ENCODE measurements around the gene IL1RN.

Gene IL1RN

GRCh38 chr2:113156278-113157117 is 29.1 kb downstream of the IL1RN start:
- Histone ChIP-seq H3F3A (ENCODE audit: insufficient read depth, low read length) (no peaks in the 10 kb centered on the region), H3K9me2 (replicated peaks; ENCODE audit: insufficient read depth, low read length) (no peaks in the 10 kb centered on the region), H3K4me1 (ENCODE audit: low read length) (peaks cover 4% of the 10 kb centered on the region; the same call in 1 of the 2 replicates), H3K9ac (ENCODE audit: low read length) (no peak overlapping the region), H2AFZ (ENCODE audit: low read length) (peak overlapping the region; percentile 87), H3K36me3 (replicated peaks; ENCODE audit: insufficient read depth, low read length) (no peaks in the 10 kb centered on the region), H3K4me2 (ENCODE audit: low read depth, low read length) (peak overlapping the region; percentile 53), H3K4me3 (ENCODE audit: low read length) (peak overlapping the region; percentile 39; the same call in 1 of the 2 replicates), H3K79me2 (ENCODE audit: low read length) (no peaks in the 10 kb centered on the region), H3K27me3 (replicated peaks; ENCODE audit: insufficient read depth, low read length) (no peaks in the 10 kb centered on the region), H3K27ac (ENCODE audit: low read length) (no peak overlapping the region), H4K20me1 (ENCODE audit: insufficient read depth, low read length) (no peaks in the 10 kb centered on the region), H3K9me3 (replicated peaks; ENCODE audit: insufficient read depth, low read length) (no peaks in the 10 kb centered on the region)
- no peak for DNase-seq
- TF ChIP-seq CTCF (IDR thresholded peaks at IDR 0.05; ENCODE audit: low read length) (no peak), EZH2 (optimal IDR thresholded peaks at IDR 0.05; ENCODE audit: low read depth, low read length) (no peak), EZH2phosphoT487 (IDR thresholded peaks at IDR 0.05; ENCODE audit: low read length) (no peak)

- H3K27me3 ChIP-seq (replicated peaks; ENCODE audit: insufficient read depth, low read length) = no peaks in the 10 kb centered on the region
- peak overlapping the region; percentile 89 for H2AFZ ChIP-seq (ENCODE audit: low read length)
- H4K20me1 ChIP-seq (ENCODE audit: insufficient read depth, low read length) = no peaks in the 10 kb centered on the region
- H3K27ac ChIP-seq (ENCODE audit: low read length) = no peak overlapping the region
- H3K4me1 ChIP-seq (ENCODE audit: low read length) = peaks cover 4% of the 10 kb centered on the region; the same call in 1 of the 2 replicates
- peak overlapping the region; percentile 62 for H3K4me3 ChIP-seq (ENCODE audit: low read length)
- H3K9me2 ChIP-seq (replicated peaks; ENCODE audit: insufficient read depth, low read length) = no peaks in the 10 kb centered on the region
- no peaks in the 10 kb centered on the region for H3K9me3 ChIP-seq (replicated peaks; ENCODE audit: insufficient read depth, low read length)
- peak overlapping the region; percentile 19; the same call in 1 of the 2 replicates for H3K9ac ChIP-seq (ENCODE audit: low read length)
- H3K36me3 ChIP-seq (replicated peaks; ENCODE audit: insufficient read depth, low read length) = no peaks in the 10 kb centered on the region
- no peak for DNase-seq
- no peaks in the 10 kb centered on the region for H3K79me2 ChIP-seq (ENCODE audit: low read length)
- no peaks in the 10 kb centered on the region for H3F3A ChIP-seq (ENCODE audit: insufficient read depth, low read length)
- TF ChIP-seq EZH2phosphoT487 (IDR thresholded peaks at IDR 0.05; ENCODE audit: low read length) (no peak), CTCF (IDR thresholded peaks at IDR 0.05; ENCODE audit: low read length) (no peak), EZH2 (optimal IDR thresholded peaks at IDR 0.05; ENCODE audit: low read depth, low read length) (no peak)
- peak overlapping the region; percentile 64 for H3K4me2 ChIP-seq (ENCODE audit: low read depth, low read length)
Observed at GRCh38 chr2:113157118-113157896, 29.9 kb downstream of the IL1RN start.

- H3F3A ChIP-seq (ENCODE audit: insufficient read depth, low read length) = no peaks in the 10 kb centered on the region
- H3K27me3 ChIP-seq (replicated peaks; ENCODE audit: insufficient read depth, low read length) = no peaks in the 10 kb centered on the region
- no peak for DNase-seq
- H3K9ac ChIP-seq (ENCODE audit: low read length) = peak overlapping the region; percentile 19; the same call in 1 of the 2 replicates
- peaks cover 4% of the 10 kb centered on the region; the same call in 1 of the 2 replicates for H3K4me1 ChIP-seq (ENCODE audit: low read length)
- H2AFZ ChIP-seq (ENCODE audit: low read length) = peak overlapping the region; percentile 89
- no peak overlapping the region for H3K27ac ChIP-seq (ENCODE audit: low read length)
- peak overlapping the region; percentile 64; the same call in 1 of the 2 replicates for H3K4me2 ChIP-seq (ENCODE audit: low read depth, low read length)
- H3K9me3 ChIP-seq (replicated peaks; ENCODE audit: insufficient read depth, low read length) = no peaks in the 10 kb centered on the region
- H3K79me2 ChIP-seq (ENCODE audit: low read length) = no peaks in the 10 kb centered on the region
- TF ChIP-seq CTCF (IDR thresholded peaks at IDR 0.05; ENCODE audit: low read length) (no peak), EZH2 (optimal IDR thresholded peaks at IDR 0.05; ENCODE audit: low read depth, low read length) (no peak), EZH2phosphoT487 (IDR thresholded peaks at IDR 0.05; ENCODE audit: low read length) (no peak)
- no peaks in the 10 kb centered on the region for H3K36me3 ChIP-seq (replicated peaks; ENCODE audit: insufficient read depth, low read length)
- peak overlapping the region; percentile 62 for H3K4me3 ChIP-seq (ENCODE audit: low read length)
- no peaks in the 10 kb centered on the region for H4K20me1 ChIP-seq (ENCODE audit: insufficient read depth, low read length)
- no peaks in the 10 kb centered on the region for H3K9me2 ChIP-seq (replicated peaks; ENCODE audit: insufficient read depth, low read length)
Observed at GRCh38 chr2:113157897-113158753, 30.7 kb downstream of the IL1RN start.
